ENCODE data around the gene PLCL1.

Gene PLCL1

GRCh38 chr2:197851451-197851850 lies 47.1 kb downstream of the PLCL1 start:
- no peak overlapping the region for H3K4me3 ChIP-seq (ENCODE audit: low read length)
- no peak for TF ChIP-seq CTCF (IDR thresholded peaks at IDR 0.05; ENCODE audit: insufficient read depth, low read depth, low read length, missing control alignments)
- DNase-seq (ENCODE audit: low read depth), result no peak

DNA sequence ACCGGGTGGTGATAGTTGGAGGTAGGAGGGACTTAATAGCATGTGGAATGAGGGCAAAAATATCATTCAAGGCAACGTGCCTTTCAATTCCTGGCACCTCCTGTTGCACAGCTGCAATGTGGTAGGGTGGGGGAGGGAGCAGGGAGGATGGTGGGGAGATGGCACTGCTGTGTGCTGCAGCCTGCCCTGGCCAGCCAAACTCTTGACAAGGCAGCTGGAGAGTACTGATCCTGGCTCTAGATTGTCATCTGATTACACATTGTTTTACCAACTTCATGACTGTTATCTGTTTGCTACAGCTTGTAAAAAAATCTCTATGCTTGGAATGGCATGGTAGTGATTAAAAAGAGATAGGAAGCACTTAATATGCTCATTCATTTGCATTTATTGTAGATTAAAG lies 47.7 kb downstream of the PLCL1 start:
- no peak overlapping the region for H3K4me3 ChIP-seq (ENCODE audit: low read length)
- no peak for DNase-seq (ENCODE audit: low read depth)
- TF ChIP-seq CTCF (IDR thresholded peaks at IDR 0.05; ENCODE audit: insufficient read depth, low read depth, low read length, missing control alignments), result no peak

- TF ChIP-seq CTCF (IDR thresholded peaks at IDR 0.05; ENCODE audit: insufficient read depth, low read depth, low read length, missing control alignments), result no peak
- DNase-seq (ENCODE audit: low read depth), result no peak
- H3K4me3 ChIP-seq (ENCODE audit: low read length), result no peak overlapping the region
Measured at GRCh38 chr2:197853549-197853948, 49.2 kb downstream of the PLCL1 start.

DNA sequence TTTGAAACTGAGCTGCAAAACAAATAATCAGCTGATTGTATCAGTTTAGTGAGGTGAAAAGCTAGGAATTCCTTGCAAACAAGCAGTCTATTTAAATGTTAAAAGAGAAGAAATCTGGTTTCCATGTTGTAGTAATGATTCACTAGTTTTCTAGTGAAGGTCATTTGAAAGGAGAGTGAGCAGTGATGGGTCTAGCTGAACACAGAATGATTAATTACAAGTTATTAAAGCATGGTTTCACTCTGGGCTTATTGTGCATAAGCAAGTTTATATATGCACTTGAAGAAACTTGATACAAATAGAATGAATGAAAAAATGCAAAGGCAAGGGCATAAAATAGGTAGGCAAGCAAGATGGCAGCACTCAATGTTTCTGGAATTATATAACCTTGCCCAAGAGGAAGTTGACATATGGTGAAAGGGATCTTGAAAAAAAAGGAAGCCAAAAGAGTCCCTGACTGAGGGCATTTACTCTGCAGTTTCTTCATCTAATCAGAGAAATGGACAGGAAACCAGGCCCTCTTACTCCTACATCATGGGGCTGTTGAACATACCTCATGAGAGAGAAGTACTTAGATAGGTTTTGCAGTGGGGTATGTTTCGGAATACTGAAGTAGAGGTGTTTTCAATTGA lies 53.2 kb downstream of the PLCL1 start:
- H3K4me3 ChIP-seq (ENCODE audit: low read length), result no peak overlapping the region
- TF ChIP-seq CTCF (IDR thresholded peaks at IDR 0.05; ENCODE audit: insufficient read depth, low read depth, low read length, missing control alignments), result no peak
- no peak for DNase-seq (ENCODE audit: low read depth)

DNA sequence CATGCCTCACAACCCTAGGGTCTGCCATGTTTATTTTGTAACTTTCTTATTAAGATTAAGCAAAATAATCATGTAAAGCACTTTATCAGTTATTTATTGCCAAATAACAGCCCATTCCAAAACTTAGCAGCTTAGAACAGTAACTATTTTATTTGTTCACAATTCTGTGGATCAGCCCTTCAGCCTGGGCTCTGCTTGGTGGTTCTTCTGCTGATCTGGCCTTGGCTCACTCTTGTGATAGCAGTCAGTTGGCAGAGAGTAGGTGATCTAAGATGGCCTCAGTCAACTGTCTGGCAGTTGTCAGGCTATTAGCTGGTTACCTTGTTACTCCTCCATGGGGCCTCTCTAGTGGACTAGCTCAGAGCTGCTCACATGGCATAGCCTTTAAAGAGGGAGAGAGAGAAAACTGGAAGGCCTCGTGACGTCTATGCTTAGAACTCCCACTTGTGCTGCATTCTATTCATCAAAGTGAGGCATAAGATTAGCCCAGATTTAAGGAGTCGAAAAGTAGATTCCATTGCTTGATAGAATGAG lies 54.3 kb downstream of the PLCL1 start:
- DNase-seq (ENCODE audit: low read depth), result no peak
- TF ChIP-seq CTCF (IDR thresholded peaks at IDR 0.05; ENCODE audit: insufficient read depth, low read depth, low read length, missing control alignments), result no peak
- H3K4me3 ChIP-seq (ENCODE audit: low read length), result no peak overlapping the region

DNA sequence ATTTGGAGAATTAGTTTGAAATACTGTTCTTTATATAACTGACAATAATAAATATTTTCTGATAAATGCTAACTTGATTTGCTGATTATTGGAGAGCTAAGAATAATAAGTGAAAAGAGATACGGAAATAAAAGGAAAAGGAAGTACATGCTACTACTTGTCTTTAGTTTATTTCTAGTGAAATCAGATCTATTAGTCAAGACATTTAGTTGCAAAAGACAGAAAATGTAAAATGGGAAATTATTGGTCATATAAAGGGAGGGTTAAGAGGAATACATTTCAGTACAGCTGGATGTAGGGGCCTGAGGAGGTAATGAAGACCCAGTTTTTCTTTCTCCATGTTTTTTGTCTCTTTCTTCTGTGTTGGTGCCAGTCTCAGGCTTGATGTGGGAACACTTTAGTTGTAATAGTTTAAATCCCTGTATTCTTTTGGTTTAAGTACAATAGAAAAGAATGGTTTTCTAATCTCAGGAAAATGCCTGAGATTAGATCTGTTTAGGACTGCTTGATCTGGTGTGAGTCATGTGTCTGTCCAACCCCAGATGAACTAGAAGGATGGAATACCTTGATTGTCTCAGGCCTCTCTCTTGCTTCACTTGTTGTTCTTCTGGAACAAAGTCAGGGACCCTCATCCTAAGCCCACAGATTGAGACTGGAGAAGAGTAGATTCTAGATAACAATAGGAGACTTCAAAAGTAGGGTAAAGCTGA lies 58.0 kb downstream of the PLCL1 start:
- H3K4me3 ChIP-seq (ENCODE audit: low read length), result no peak overlapping the region
- no peak for TF ChIP-seq CTCF (IDR thresholded peaks at IDR 0.05; ENCODE audit: insufficient read depth, low read depth, low read length, missing control alignments)
- DNase-seq (ENCODE audit: low read depth), result no peak

Data from epithelial cell of esophagus (primary cell).